HL-60 (cell line): ENCODE data around the gene VPS11.

Source experiments
- DNase-seq, 2 experiments: peaks; one replicate each; pipeline ENCODE4 v3.0.0-alpha.2; 2010 to 2020; ENCODE audit warnings: low read depth in 1 of 2, low spot score in 1 of 2
- H3K27ac ChIP-seq: fragments of 250-450 bp; sonication (Bioruptor Pico); replicated peaks from 2 replicates; pipeline ENCODE4 v1.5.1; 2020; ENCODE audit warnings: mild to moderate bottlenecking, moderate library complexity
- H3K27me3 ChIP-seq: fragments of 250-450 bp; sonication (Bioruptor Pico); 2 replicates; pipeline ENCODE4 v1.5.1; 2021; ENCODE audit warnings: mild to moderate bottlenecking, moderate library complexity; ENCODE audit not compliant: insufficient read depth, poor library complexity, severe bottlenecking
- H3K4me3 ChIP-seq: replicated peaks from 2 replicates; pipeline ENCODE4 v1.5.1; 2011; ENCODE audit warnings: mild to moderate bottlenecking, control low read depth, low read length; ENCODE audit not compliant: insufficient read depth
- CTCF ChIP-seq: IDR thresholded peaks from one replicate; pipeline ENCODE4 v1.5.1; 2011; ENCODE audit warnings: low read length, control low read depth, inconsistent platforms; ENCODE audit not compliant: insufficient read depth
- GABPA ChIP-seq: IDR thresholded peaks from 2 replicates; pipeline ENCODE4 v1.6.1; 2012; ENCODE audit warnings: low read depth
- POLR2AphosphoS5 ChIP-seq: IDR thresholded peaks from 2 replicates; pipeline ENCODE4 v1.6.1; 2012; ENCODE audit warnings: low read depth
- SPI1 ChIP-seq: IDR thresholded peaks from 2 replicates; pipeline ENCODE4 v1.6.1; 2012; ENCODE audit warnings: low read depth, mild to moderate bottlenecking, borderline replicate concordance
- TF ChIP-seq, protein P1 (sequence below): IDR thresholded peaks from 2 replicates; pipeline ENCODE4 v1.6.1; 2012; ENCODE audit warnings: low read depth; ENCODE audit not compliant: insufficient replicate concordance

VPS11 gene

GRCh38 chr11:119065369-119065768 lies 2.2 kb upstream of the VPS11 start:
- no peaks in the 10 kb centered on the region for H3K27me3 ChIP-seq
- no peak overlapping the region for H3K4me3 ChIP-seq
- DNase-seq = peak in 1 of 2 experiments; percentile 61
- TF ChIP-seq CTCF (peak; percentile 67), POLR2AphosphoS5 (no peak), SPI1 (no peak), GABPA (no peak)
- TF ChIP-seq, protein P1, sequence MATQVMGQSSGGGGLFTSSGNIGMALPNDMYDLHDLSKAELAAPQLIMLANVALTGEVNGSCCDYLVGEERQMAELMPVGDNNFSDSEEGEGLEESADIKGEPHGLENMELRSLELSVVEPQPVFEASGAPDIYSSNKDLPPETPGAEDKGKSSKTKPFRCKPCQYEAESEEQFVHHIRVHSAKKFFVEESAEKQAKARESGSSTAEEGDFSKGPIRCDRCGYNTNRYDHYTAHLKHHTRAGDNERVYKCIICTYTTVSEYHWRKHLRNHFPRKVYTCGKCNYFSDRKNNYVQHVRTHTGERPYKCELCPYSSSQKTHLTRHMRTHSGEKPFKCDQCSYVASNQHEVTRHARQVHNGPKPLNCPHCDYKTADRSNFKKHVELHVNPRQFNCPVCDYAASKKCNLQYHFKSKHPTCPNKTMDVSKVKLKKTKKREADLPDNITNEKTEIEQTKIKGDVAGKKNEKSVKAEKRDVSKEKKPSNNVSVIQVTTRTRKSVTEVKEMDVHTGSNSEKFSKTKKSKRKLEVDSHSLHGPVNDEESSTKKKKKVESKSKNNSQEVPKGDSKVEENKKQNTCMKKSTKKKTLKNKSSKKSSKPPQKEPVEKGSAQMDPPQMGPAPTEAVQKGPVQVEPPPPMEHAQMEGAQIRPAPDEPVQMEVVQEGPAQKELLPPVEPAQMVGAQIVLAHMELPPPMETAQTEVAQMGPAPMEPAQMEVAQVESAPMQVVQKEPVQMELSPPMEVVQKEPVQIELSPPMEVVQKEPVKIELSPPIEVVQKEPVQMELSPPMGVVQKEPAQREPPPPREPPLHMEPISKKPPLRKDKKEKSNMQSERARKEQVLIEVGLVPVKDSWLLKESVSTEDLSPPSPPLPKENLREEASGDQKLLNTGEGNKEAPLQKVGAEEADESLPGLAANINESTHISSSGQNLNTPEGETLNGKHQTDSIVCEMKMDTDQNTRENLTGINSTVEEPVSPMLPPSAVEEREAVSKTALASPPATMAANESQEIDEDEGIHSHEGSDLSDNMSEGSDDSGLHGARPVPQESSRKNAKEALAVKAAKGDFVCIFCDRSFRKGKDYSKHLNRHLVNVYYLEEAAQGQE = no peak
- H3K27ac ChIP-seq = no peak overlapping the region

GRCh38 chr11:119077839-119078238 lies 10.2 kb downstream of the VPS11 start:
- no peak for DNase-seq
- Histone ChIP-seq H3K27ac (no peak overlapping the region), H3K27me3 (no peaks in the 10 kb centered on the region), H3K4me3 (no peak overlapping the region)
- TF ChIP-seq GABPA (no peak), POLR2AphosphoS5 (no peak), CTCF (no peak), SPI1 (no peak)
- TF ChIP-seq, protein P1 = no peak

DNA sequence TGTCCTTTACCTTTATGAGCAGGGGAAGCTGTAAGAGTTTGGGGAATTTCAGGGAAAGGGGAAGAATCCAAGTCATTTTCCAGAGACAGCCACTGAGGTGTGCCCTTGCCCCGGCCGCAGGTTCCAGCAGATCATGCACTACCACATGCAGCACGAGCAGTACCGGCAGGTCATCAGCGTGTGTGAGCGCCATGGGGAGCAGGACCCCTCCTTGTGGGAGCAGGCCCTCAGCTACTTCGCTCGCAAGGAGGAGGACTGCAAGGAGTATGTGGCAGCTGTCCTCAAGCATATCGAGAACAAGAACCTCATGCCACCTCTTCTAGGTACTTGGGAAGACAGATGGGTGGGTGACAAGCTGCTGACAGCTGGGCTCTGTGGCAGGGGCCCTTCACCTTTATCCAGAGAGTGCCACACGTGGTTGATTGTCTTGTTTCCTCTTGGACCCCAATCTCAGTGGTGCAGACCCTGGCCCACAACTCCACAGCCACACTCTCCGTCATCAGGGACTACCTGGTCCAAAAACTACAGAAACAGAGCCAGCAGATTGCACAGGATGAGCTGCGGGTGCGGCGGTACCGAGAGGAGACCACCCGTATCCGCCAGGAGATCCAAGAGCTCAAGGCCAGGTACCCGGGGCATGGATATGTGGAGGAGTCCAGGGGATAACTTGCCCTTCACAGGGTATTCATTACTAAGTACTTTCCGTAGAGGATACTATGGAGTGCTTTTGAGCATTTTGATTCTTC lies 11.2 kb downstream of the VPS11 start:
- no peak overlapping the region for H3K4me3 ChIP-seq
- no peak overlapping the region for H3K27ac ChIP-seq
- H3K27me3 ChIP-seq = no peaks in the 10 kb centered on the region
- DNase-seq = no peak
- TF ChIP-seq CTCF (no peak), GABPA (no peak), POLR2AphosphoS5 (no peak), SPI1 (no peak)
- TF ChIP-seq, protein P1 = no peak
